Peyer's patch (tissue), 4 donors: ENCODE results near the gene MAP3K8. TPM values are rescaled to one million over a fixed set of nuclear protein-coding genes. Genes with fewer than 3 reads are reported as not detected.
A peak's percentile ranks its signal among the peaks of the same experiment; 100 is the strongest.

Source experiments
- DNase-seq, 3 donors: peaks; one replicate each; pipeline ENCODE4 v3.0.0-alpha.2; 2017 to 2019
- H3K27ac ChIP-seq, 4 donors: fragments of 200-600 bp; sonication (generic); one replicate each; pipeline ENCODE4 v1.5.1; 2016 to 2019
- H3K27me3 ChIP-seq, 2 donors: fragments of 200-600 bp; sonication (generic); one replicate each; pipeline ENCODE4 v1.5.1; 2019
- H3K36me3 ChIP-seq, 3 donors: fragments of 200-600 bp; sonication (generic); one replicate each; pipeline ENCODE4 v1.5.1; 2016 to 2019
- H3K4me1 ChIP-seq, 4 donors: fragments of 200-600 bp; sonication (generic); one replicate each; pipeline ENCODE4 v1.5.1; 2016 to 2019
- H3K4me3 ChIP-seq, 4 donors: fragments of 200-600 bp; sonication (generic); 1 replicate in 3 of 4; 2 replicates in 1 of 4; pipeline ENCODE4 v1.5.1; 2016 to 2019; ENCODE audit warnings: mild to moderate bottlenecking in 1 of 4
- H3K9me3 ChIP-seq, 4 donors: fragments of 200-600 bp; sonication (generic); one replicate each; pipeline ENCODE4 v1.5.1; 2016 to 2019; ENCODE audit warnings: mild to moderate bottlenecking in 1 of 4
- CTCF ChIP-seq, 6 experiments: fragments of 450-650 bp in 4 of 6; fragments of 200-600 bp in 2 of 6; sonication (generic) in 1 of 6; IDR thresholded peaks; one replicate each; pipeline ENCODE4 v1.5.1; 2017 to 2019; ENCODE audit warnings: antibody characterized with exemption in 6 of 6, mild to moderate bottlenecking in 3 of 6, moderate library complexity in 1 of 6
- POLR2A ChIP-seq, 2 donors: fragments of 450-650 bp; IDR thresholded peaks; one replicate each; pipeline ENCODE4 v1.5.1; 2017; ENCODE audit warnings: antibody characterized with exemption in 2 of 2, mild to moderate bottlenecking in 2 of 2, moderate library complexity in 2 of 2
- total RNA-seq, 4 donors: library from RNA; depleted of rRNA; stranded (reverse); fragments of >200 nt; gene quantifications; one replicate each; pipeline ENCODE4 v1.1.0, GENCODE V29; 2016

Gene MAP3K8
- total RNA-seq, 4 donors from 2014 or later = 3.5 to 19.0 (median 11.5) TPM

DNA sequence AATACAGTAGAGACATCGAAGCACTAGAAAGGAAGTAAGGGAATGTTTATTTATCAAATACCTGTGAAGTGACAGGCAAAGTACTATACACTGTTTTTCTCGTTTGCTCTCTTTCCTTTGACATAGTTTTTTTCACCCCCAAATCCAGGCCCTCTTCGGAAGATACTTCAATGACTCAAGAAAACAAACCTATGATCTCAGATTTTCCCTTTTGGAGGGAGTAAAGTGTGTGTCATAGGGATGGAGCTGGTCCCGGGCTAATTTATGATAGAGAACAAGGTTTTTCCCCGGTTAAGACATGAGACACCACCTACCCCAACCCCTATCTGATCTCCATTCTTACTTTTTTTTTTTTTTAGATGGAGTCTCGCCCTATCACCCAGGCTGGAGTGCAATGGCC lies 61.7 kb downstream of the MAP3K8 start:
- no peak overlapping the region for H3K27ac ChIP-seq
- H3K36me3 ChIP-seq = no peaks in the 10 kb centered on the region
- H3K4me1 ChIP-seq = peaks cover 0 to 10% (median 4%) of the 10 kb centered on the region in 4 donors
- DNase-seq = no peak
- TF ChIP-seq CTCF (IDR thresholded peaks at IDR 0.05) = no peak
- no peak for TF ChIP-seq POLR2A (IDR thresholded peaks at IDR 0.05)
- no peak overlapping the region for H3K4me3 ChIP-seq
- no peaks in the 10 kb centered on the region for H3K9me3 ChIP-seq
- H3K27me3 ChIP-seq = no peaks in the 10 kb centered on the region

DNA sequence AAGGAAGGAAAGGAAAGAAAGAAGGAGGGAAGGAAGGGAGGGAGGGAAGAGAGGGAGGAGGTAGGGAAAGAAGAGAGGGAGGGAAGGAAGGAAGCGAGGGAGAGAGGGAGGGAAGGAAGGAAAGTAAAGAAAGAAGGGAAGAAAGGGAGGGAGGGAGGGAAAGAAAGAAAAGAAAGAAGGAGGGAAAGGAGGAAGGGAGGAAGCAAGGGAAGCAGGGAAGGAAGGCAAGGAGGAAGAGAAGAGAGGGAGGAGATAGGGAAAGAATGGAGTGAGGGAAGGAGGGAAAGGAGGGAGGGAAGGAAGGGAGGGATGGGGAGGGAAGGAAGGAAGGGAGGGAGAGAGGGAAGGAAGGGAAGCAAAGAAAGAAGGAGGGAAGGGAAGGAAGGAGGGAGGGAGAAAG lies 65.8 kb downstream of the MAP3K8 start:
- no peak overlapping the region for H3K27ac ChIP-seq
- no peak for TF ChIP-seq CTCF (IDR thresholded peaks at IDR 0.05)
- no peak for TF ChIP-seq POLR2A (IDR thresholded peaks at IDR 0.05)
- peaks cover 0 to 24% (median 4%) of the 10 kb centered on the region in 4 donors for H3K4me1 ChIP-seq
- no peak for DNase-seq
- H3K27me3 ChIP-seq = no peaks in the 10 kb centered on the region
- H3K36me3 ChIP-seq = no peaks in the 10 kb centered on the region
- no peaks in the 10 kb centered on the region for H3K9me3 ChIP-seq
- H3K4me3 ChIP-seq = no peak overlapping the region

DNA sequence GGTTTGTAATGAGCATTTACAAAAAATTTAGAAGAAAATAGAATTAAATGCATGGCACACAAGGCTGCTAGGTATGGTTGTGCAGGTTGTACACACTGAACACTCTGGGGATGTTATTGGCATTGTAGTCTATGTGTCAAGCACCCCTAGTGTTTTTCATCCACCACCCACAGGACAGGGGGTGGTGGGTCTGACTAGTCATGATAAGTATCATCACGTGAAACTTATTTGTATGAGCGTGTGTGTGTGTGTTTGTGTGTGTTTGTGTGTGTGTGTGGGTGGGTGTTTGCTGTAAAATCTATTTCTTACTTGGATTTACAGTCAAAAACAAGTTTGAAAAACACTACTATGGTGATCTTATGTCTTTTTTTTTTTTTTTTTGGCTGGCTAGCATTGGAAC lies 66.5 kb downstream of the MAP3K8 start:
- Histone ChIP-seq H3K9me3 (no peaks in the 10 kb centered on the region), H3K4me3 (no peak overlapping the region), H3K27ac (no peak overlapping the region), H3K27me3 (no peaks in the 10 kb centered on the region), H3K36me3 (no peaks in the 10 kb centered on the region), H3K4me1 (peaks cover 0 to 28% (median 7%) of the 10 kb centered on the region in 4 donors)
- DNase-seq = no peak
- TF ChIP-seq CTCF (IDR thresholded peaks at IDR 0.05) (no peak), POLR2A (IDR thresholded peaks at IDR 0.05) (no peak)

GRCh38 chr10:30500963-30501504 lies 67.0 kb downstream of the MAP3K8 start:
- DNase-seq = no peak
- TF ChIP-seq POLR2A (IDR thresholded peaks at IDR 0.05) = no peak
- H3K4me1 ChIP-seq = peaks cover 0 to 31% (median 7%) of the 10 kb centered on the region in 4 donors
- no peaks in the 10 kb centered on the region for H3K9me3 ChIP-seq
- H3K36me3 ChIP-seq = no peaks in the 10 kb centered on the region
- peak overlapping the region in 2 of 4 donors; percentile 30 to 68 for H3K27ac ChIP-seq
- H3K27me3 ChIP-seq = no peaks in the 10 kb centered on the region
- no peak overlapping the region for H3K4me3 ChIP-seq

DNA sequence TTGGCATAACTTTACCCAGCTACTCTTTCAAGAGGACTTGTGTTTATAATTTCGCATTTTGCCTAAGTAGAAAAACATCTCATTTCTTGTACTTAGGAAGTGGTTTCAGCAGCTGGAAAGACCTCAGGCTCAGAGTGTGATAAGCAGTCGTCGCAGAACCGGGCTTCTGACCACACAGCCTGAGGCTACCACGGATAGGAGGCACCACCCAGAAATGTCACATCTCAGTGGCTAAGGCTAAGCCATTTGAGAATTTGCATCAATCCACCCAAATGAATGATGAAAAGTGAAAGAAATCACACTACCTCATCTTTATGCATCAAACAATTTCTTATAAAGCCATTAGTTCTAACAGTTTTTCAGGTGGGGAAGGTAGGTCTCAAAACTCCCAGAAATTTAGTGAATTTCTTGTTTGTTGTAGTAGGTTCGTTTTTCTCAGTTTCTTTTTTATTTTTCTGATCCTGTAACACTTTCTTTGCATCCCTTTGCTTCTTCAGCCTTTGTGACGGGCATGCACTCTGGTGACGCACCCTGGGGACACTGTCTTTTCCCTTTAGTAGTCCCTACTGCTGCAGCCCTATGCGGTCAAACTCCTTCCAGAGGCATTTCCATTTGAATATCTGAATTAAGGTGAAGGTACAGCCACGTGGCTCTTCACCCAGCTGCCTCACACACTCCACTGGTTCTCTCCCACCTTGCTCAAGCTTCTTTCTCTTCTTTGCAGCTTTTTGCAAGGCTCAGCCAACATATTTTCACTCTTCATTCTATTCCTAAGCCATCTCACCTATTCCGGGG lies 68.5 kb downstream of the MAP3K8 start:
- Histone ChIP-seq H3K27ac (peak overlapping the region; percentile 0 to 68 (median 36)), H3K4me1 (peaks cover 0 to 31% (median 5%) of the 10 kb centered on the region in 4 donors), H3K4me3 (no peak overlapping the region), H3K9me3 (no peaks in the 10 kb centered on the region), H3K36me3 (no peaks in the 10 kb centered on the region), H3K27me3 (no peaks in the 10 kb centered on the region)
- TF ChIP-seq POLR2A (IDR thresholded peaks at IDR 0.05) (no peak), CTCF (IDR thresholded peaks at IDR 0.05) (no peak)
- DNase-seq = peak in 2 of 3 donors; percentile 84 to 89

GRCh38 chr10:30503700-30504266 lies 69.8 kb downstream of the MAP3K8 start:
- DNase-seq = no peak
- Histone ChIP-seq H3K36me3 (no peaks in the 10 kb centered on the region), H3K27ac (peak overlapping the region in 1 of 4 donors; percentile 68), H3K9me3 (no peaks in the 10 kb centered on the region), H3K27me3 (no peaks in the 10 kb centered on the region), H3K4me1 (peaks cover 0 to 26% (median 3%) of the 10 kb centered on the region in 4 donors), H3K4me3 (no peak overlapping the region)
- TF ChIP-seq POLR2A (IDR thresholded peaks at IDR 0.05) = no peak
